Measurements from ENCODE around the gene ASS1.

The ASS1 gene

GRCh38 chr9:130477564-130477963 is 32.8 kb downstream of the ASS1 start:
- no peak for DNase-seq

- DNase-seq: no peak
Measured at GRCh38 chr9:130478152-130478551, 33.4 kb downstream of the ASS1 start.

GRCh38 chr9:130478736-130479575 is 34.2 kb downstream of the ASS1 start:
- no peak for DNase-seq

GRCh38 chr9:130479587-130479986 is 34.8 kb downstream of the ASS1 start:
- DNase-seq: no peak

- DNase-seq: no peak
Measured at GRCh38 chr9:130480673-130481072, 35.9 kb downstream of the ASS1 start.

GRCh38 chr9:130482463-130482862 is 37.7 kb downstream of the ASS1 start:
- no peak for DNase-seq

- DNase-seq: no peak
Measured at GRCh38 chr9:130483371-130483971, 38.7 kb downstream of the ASS1 start.

- no peak for DNase-seq
Measured at GRCh38 chr9:130484362-130485072, 39.8 kb downstream of the ASS1 start.

GRCh38 chr9:130486103-130486502 is 41.3 kb downstream of the ASS1 start:
- no peak for DNase-seq

- DNase-seq: no peak
Measured at GRCh38 chr9:130487500-130487899, 42.7 kb downstream of the ASS1 start.

GRCh38 chr9:130488621-130489330 is 44.0 kb downstream of the ASS1 start:
- no peak for DNase-seq

- no peak for DNase-seq
Measured at GRCh38 chr9:130490981-130491380, 46.2 kb downstream of the ASS1 start.

GRCh38 chr9:130491830-130492482 is 47.2 kb downstream of the ASS1 start:
- DNase-seq: no peak

- no peak for DNase-seq
Measured at GRCh38 chr9:130493021-130493420, 48.3 kb downstream of the ASS1 start.

- DNase-seq: no peak
Measured at GRCh38 chr9:130493476-130493875, 48.7 kb downstream of the ASS1 start.

GRCh38 chr9:130495067-130495466 is 50.3 kb downstream of the ASS1 start:
- no peak for DNase-seq

- DNase-seq: no peak
Measured at GRCh38 chr9:130497139-130497538, 52.4 kb downstream of the ASS1 start.

- no peak for DNase-seq
Measured at GRCh38 chr9:130498298-130498917, 53.6 kb downstream of the ASS1 start.

GRCh38 chr9:130498918-130499698 is 54.3 kb downstream of the ASS1 start:
- DNase-seq: no peak

- DNase-seq: no peak
Measured at GRCh38 chr9:130499804-130500263, 55.1 kb downstream of the ASS1 start.

Measured in T-helper 1 cell (primary cell).